Activated CD4-positive, alpha-beta T cell treated with anti-CD3 and anti-CD28 coated beads, Interleukin-2, amount 10 ng/mL, durations not matched to agents 7 days and 5 days (primary cell): ENCODE measurements around the gene CD248. TPM values are rescaled to one million over a fixed set of nuclear protein-coding genes. Genes with fewer than 3 reads are reported as not detected.
A peak's percentile ranks its signal among the peaks of the same experiment; 100 is the strongest.

Experiments used
- CTCF ChIA-PET: fragments of 350-600 bp; sonication (Branson Sonifier 250); formaldehyde crosslinking; loops from one replicate; lab custom pipeline; 2021; ENCODE audit warnings: antibody characterized with exemption; lab: Charles Lee
- POLR2A ChIA-PET: fragments of 350-600 bp; sonication (Branson Sonifier 250); formaldehyde crosslinking; loops from one replicate; lab custom pipeline; 2021; ENCODE audit warnings: antibody characterized with exemption; lab: Charles Lee
- DNase-seq: peaks from one replicate; pipeline ENCODE4 v3.0.0-alpha.2; 2020
- H3K27ac Mint-ChIP-seq: one replicate; pipeline ENCODE4 v1.8.0; 2021; ENCODE audit warnings: mild to moderate bottlenecking, moderate library complexity, mixed read lengths
- H3K27me3 Mint-ChIP-seq: one replicate; pipeline ENCODE4 v1.8.0; 2021; ENCODE audit warnings: mixed read lengths
- H3K36me3 Mint-ChIP-seq: one replicate; pipeline ENCODE4 v1.8.0; 2021; ENCODE audit warnings: low read depth, mixed read lengths
- H3K4me1 Mint-ChIP-seq: one replicate; pipeline ENCODE4 v1.8.0; 2021; ENCODE audit warnings: mixed read lengths
- H3K4me3 Mint-ChIP-seq: one replicate; pipeline ENCODE4 v1.8.0; 2021; ENCODE audit warnings: mild to moderate bottlenecking, moderate library complexity, mixed read lengths
- H3K9me3 Mint-ChIP-seq: one replicate; pipeline ENCODE4 v1.8.0; 2021; ENCODE audit warnings: mixed read lengths
- total RNA-seq, 2 experiments: library from RNA; stranded (reverse); gene quantifications; one replicate each; pipeline ENCODE4 v1.2.3, GENCODE V29; 2021

Gene CD248
- total RNA-seq, 2 experiments from 2014 or later: 2.4 to 2.5 TPM

- DNase-seq: peak; percentile 100
- Mint-ChIP-seq H3K27ac (peak within 1 kb of the TSS; percentile 90), H3K9me3 (no peaks in the 10 kb centered on the region), H3K27me3 (no peaks in the 10 kb centered on the region), H3K4me1 (peaks cover 46% of the 10 kb centered on the region), H3K4me3 (peak within 1 kb of the TSS; percentile 88), H3K36me3 (peaks cover 44% of the 10 kb centered on the region)
- CTCF ChIA-PET: interaction anchor here (1.1 to 3.8 kb wide), 5 partner anchors 14 to 170 kb away, joined by 3 to 27 read pairs (median 4); partner anchors contain the start of genes MRPL11 and YIF1A
- POLR2A ChIA-PET: interaction anchor here (0.5 kb wide), 1 partner anchor 18 kb away, joined by 3 read pairs; no protein-coding TSS in a partner anchor
Measured at GRCh38 chr11:66268244-66268951, 48.4 kb downstream of the CD248 start, which contains the start of gene RAB1B. TSS of gene RAB1B (plus strand) at chr11:66268639. CDS start at chr11:66268680, 41 bp downstream.

DNA sequence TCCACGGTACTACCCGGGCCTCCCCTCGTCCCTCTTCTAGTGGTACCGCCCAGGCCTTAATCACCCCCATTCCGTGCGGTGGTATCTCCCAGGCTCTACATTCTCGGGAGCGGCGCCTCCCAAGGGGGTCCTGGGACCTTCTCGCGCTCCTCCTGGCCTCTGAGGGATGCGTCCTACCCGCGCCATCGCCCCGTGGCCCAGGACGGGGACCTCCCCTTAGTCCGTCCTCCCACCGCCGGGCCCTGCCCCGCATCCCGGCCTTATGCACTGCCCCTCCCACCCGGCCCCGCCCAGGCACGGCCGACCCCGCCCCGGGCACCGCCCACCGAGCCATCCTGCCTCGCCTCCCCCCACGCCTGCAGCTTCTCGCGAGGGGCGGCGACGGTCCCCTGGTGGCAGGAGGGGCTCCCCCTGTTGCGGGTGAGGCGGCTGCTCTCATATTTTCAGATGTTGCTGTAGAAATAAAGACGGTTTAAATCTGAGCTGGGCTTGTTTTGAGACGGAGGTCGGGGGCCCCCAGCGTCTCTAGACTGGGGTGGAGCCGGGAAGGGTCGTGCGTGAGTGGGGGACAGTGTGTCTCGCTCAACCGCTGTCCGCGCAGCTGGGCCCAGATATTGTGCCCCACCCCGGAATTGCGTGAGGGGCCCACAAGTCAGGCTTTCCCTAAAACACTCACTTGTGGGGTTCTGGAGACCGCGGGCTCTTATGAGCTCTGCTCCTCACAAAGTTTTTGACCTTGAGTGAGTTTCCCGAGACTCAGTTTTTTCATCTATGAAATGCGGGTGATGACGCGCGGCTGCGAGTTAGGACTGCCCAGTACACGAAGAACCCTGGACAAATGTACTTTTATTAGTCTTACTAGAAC lies 49.2 kb downstream of the CD248 start:
- H3K36me3 Mint-ChIP-seq: peaks cover 36% of the 10 kb centered on the region

GRCh38 chr11:66267039-66267378 lies 49.8 kb downstream of the CD248 start:
- H3K27ac Mint-ChIP-seq: peak overlapping the region; percentile 90
- ChIA-PET CTCF (interaction anchor here (1.3 to 3.8 kb wide), 2 partner anchors 16 to 22 kb away, joined by 3 to 27 read pairs; no protein-coding TSS in a partner anchor), POLR2A (no interaction called here)
- H3K36me3 Mint-ChIP-seq: peaks cover 32% of the 10 kb centered on the region
- peak overlapping the region; percentile 88 for H3K4me3 Mint-ChIP-seq
- H3K4me1 Mint-ChIP-seq: peaks cover 38% of the 10 kb centered on the region
- DNase-seq: no peak
- no peaks in the 10 kb centered on the region for H3K27me3 Mint-ChIP-seq
- no peaks in the 10 kb centered on the region for H3K9me3 Mint-ChIP-seq

More for the DNA sequence above, 49.2 kb downstream of the CD248 start:
- H3K4me1 Mint-ChIP-seq: peaks cover 43% of the 10 kb centered on the region
- ChIA-PET POLR2A (interaction anchor here (0.5 kb wide), 1 partner anchor 19 kb away, joined by 3 read pairs; no protein-coding TSS in a partner anchor), CTCF (interaction anchor here (1.1 to 3.8 kb wide), 5 partner anchors 15 to 171 kb away, joined by 3 to 27 read pairs (median 4); partner anchors contain the start of genes MRPL11 and YIF1A)
- H3K9me3 Mint-ChIP-seq: no peaks in the 10 kb centered on the region
- peak overlapping the region; percentile 88 for H3K4me3 Mint-ChIP-seq
- peak overlapping the region; percentile 90 for H3K27ac Mint-ChIP-seq
- H3K27me3 Mint-ChIP-seq: no peaks in the 10 kb centered on the region
- peak; percentile 87 for DNase-seq

DNA sequence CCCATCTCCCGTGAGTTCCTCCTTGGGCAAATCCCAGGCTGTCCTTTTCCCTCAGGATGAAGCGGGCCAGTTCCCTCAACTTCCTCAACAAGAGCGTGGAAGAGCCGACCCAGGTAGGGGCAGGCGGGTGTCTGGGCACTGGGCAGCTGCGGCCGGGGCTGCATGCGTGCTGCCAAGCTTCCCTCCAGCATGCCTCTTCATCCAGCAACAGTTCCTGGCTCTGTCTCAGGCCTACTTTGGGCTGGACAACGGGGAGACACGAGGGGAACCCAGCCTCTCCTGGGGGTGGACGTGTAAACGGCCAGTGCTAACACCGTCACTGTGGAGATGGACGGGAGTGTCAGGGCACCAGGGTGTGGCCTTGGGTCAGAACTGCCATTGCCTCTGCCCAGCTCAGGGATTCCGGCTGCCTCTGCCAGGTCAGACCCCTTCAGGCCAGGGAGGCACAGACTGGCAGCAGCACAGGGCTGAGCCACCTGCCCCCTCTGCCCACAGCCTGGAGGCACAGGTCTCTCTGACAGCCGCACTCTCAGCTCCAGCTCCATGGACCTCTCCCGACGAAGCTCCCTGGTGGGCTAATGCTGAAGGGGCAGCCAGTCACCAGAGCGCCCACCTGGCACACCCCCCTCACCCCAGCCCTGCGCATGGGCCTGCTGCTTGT lies 50.3 kb downstream of the CD248 start:
- ChIA-PET POLR2A (no interaction called here), CTCF (interaction anchor here (1.3 to 3.8 kb wide), 3 partner anchors 16 to 197 kb away, joined by 3 to 27 read pairs (median 12); no protein-coding TSS in a partner anchor)
- Mint-ChIP-seq H3K36me3 (peaks cover 27% of the 10 kb centered on the region), H3K9me3 (no peaks in the 10 kb centered on the region), H3K27me3 (no peaks in the 10 kb centered on the region), H3K4me1 (peaks cover 33% of the 10 kb centered on the region), H3K27ac (peak overlapping the region; percentile 90), H3K4me3 (peak overlapping the region; percentile 88)
- no peak for DNase-seq

GRCh38 chr11:66265531-66266377 lies 51.1 kb downstream of the CD248 start:
- Mint-ChIP-seq H3K36me3 (peaks cover 25% of the 10 kb centered on the region), H3K4me3 (no peak overlapping the region), H3K27ac (no peak overlapping the region), H3K9me3 (no peaks in the 10 kb centered on the region), H3K27me3 (no peaks in the 10 kb centered on the region), H3K4me1 (peaks cover 28% of the 10 kb centered on the region)
- CTCF ChIA-PET: interaction anchor here (1.1 to 3.8 kb wide), 4 partner anchors 13 to 196 kb away, joined by 3 to 27 read pairs (median 8); no protein-coding TSS in a partner anchor
- POLR2A ChIA-PET: no interaction called here
- DNase-seq: no peak

GRCh38 chr11:66264914-66265313 lies 51.9 kb downstream of the CD248 start:
- Mint-ChIP-seq H3K9me3 (no peaks in the 10 kb centered on the region), H3K4me1 (peaks cover 21% of the 10 kb centered on the region), H3K4me3 (no peak overlapping the region), H3K36me3 (peaks cover 25% of the 10 kb centered on the region), H3K27me3 (no peaks in the 10 kb centered on the region), H3K27ac (no peak overlapping the region)
- ChIA-PET CTCF (interaction anchor here (1.1 to 3.2 kb wide), 2 partner anchors 12 to 43 kb away, joined by 3 to 12 read pairs; no protein-coding TSS in a partner anchor), POLR2A (no interaction called here)
- peak; percentile 46 for DNase-seq

Other genes with a start within 250 kb of the CD248 start
- 100 to 1,000 TPM; 109 TPM for gene PACS1, start 246.8 kb downstream of the CD248 start, total RNA-seq
- gene KLC2, start 59.3 kb downstream of the CD248 start, total RNA-seq: 10 to 100 TPM; 32.1 to 38.5 TPM
- 100 to 1,000 TPM; 151 to 174 TPM for gene RAB1B, start 48.4 kb downstream of the CD248 start, total RNA-seq
- 1 to 10 TPM; 2.5 TPM for gene CNIH2, start 38.9 kb downstream of the CD248 start, total RNA-seq
- 10 to 100 TPM; 39.1 to 45.4 TPM for gene YIF1A, start 27.9 kb downstream of the CD248 start, total RNA-seq
- not detected for gene TMEM151A, start 25.1 kb downstream of the CD248 start, total RNA-seq
- gene RIN1, start 19.4 kb upstream of the CD248 start, total RNA-seq: 1 to 10 TPM; 1.1 to 1.6 TPM
- 10 to 100 TPM; 47.4 to 48.0 TPM for gene BRMS1, start 28.1 kb upstream of the CD248 start, total RNA-seq
- 1 to 10 TPM; 8.5 to 9.4 TPM for gene B4GAT1, start 30.6 kb upstream of the CD248 start, total RNA-seq
- gene SLC29A2, start 54.7 kb upstream of the CD248 start, total RNA-seq: 1 to 10 TPM; 8.3 to 8.9 TPM
- gene NPAS4, start 104.0 kb upstream of the CD248 start, total RNA-seq: under 1 TPM; 0.27 to 0.52 TPM
- gene MRPL11, start 121.8 kb upstream of the CD248 start, total RNA-seq: 10 to 100 TPM; 72.4 to 76.4 TPM
- gene PELI3, start 149.9 kb upstream of the CD248 start, total RNA-seq: 1 to 10 TPM; 6.7 to 7.2 TPM
- gene DPP3, start 163.4 kb upstream of the CD248 start, total RNA-seq: 10 to 100 TPM; 78.4 to 82.3 TPM
- 10 to 100 TPM; 13.3 to 17.4 TPM for gene BBS1, start 193.6 kb upstream of the CD248 start, total RNA-seq
- 10 to 100 TPM; 16.8 to 16.9 TPM for gene ZDHHC24, start 229.0 kb upstream of the CD248 start, total RNA-seq
- under 1 TPM in 1 of 2 experiments, not detected in 1; 0.23 TPM for gene ACTN3, start 229.9 kb upstream of the CD248 start, total RNA-seq